Measurements from ENCODE around the gene RMND5A.

DNA sequence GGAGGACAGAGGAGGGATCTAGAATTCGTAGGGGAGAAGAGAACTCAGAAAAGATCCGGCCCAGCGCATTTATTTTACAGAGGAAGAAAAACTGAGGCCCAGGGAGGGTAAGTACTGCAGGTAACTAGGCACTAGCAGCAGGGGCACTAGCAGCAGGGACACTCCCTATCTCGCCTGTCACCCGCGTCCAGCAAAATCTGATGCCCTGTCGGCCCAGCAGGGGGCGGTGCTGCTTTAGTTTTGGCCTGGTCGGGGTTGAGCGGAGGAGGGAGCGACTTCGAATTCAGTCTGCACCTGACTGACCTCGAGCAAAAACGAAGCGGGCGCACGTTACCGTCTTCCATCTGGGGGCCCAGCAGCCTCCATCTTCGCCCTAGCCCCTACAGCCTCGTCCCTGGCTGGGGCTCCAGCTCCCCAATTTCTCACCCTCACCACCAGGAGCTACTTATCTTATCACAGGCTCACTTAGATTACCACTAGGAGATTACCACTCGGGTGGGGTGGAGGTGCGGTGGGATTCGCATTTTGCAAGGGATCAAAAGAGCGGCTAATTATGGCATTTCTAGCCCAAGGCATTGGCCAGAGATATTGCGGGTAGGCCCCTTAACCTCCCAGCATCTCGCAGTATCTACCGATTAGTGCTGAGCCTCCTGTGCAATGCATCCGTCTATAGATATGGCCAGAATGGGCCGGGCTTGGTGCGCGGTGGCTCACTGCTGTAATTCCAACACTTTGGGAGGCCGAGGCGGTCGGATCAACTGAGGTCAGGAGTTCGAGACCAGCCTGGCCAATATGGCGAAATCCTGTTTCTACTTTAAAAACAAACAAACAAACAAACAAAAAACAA lies 88.4 kb downstream of the RMND5A start:
- TF ChIP-seq ZNF274 (IDR thresholded peaks at IDR 0.05; ENCODE audit: low read depth, low read length) (no peak), SUZ12 (IDR thresholded peaks at IDR 0.05; ENCODE audit: extremely low read depth, insufficient read depth, insufficient read length) (no peak)
